Measurements from ENCODE around the gene IKZF1.
A peak's percentile ranks its signal among the peaks of the same experiment; 100 is the strongest.

IKZF1 gene

GRCh38 chr7:50367570-50367969 is 63.1 kb downstream of the IKZF1 start:
- FAIRE-seq (peak; percentile 45), DNase-seq (ENCODE audit: insufficient read length, low spot score) (no peak)

- DNase-seq (ENCODE audit: insufficient read length, low spot score) (no peak), FAIRE-seq (peak; percentile 81)
These were observed 63.9 kb downstream of the IKZF1 start for GRCh38 chr7:50368366-50368765.

GRCh38 chr7:50369143-50370026 is 64.9 kb downstream of the IKZF1 start:
- DNase-seq (ENCODE audit: insufficient read length, low spot score), result peak; percentile 22
- peak; percentile 78 for FAIRE-seq

GRCh38 chr7:50370884-50371283 is 66.4 kb downstream of the IKZF1 start:
- no peak for DNase-seq (ENCODE audit: insufficient read length, low spot score)
- FAIRE-seq, result no peak

GRCh38 chr7:50371551-50372021 is 67.1 kb downstream of the IKZF1 start:
- FAIRE-seq, result no peak
- no peak for DNase-seq (ENCODE audit: insufficient read length, low spot score)

GRCh38 chr7:50372923-50373322 is 68.4 kb downstream of the IKZF1 start:
- FAIRE-seq, result no peak

GRCh38 chr7:50376056-50376820 is 71.7 kb downstream of the IKZF1 start:
- no peak for DNase-seq (ENCODE audit: insufficient read length, low spot score)
- FAIRE-seq, result no peak

More at GRCh38 chr7:50372923-50373322, 68.4 kb downstream of the IKZF1 start:
- DNase-seq (ENCODE audit: insufficient read length, low spot score), result no peak

- no peak for FAIRE-seq
- no peak for DNase-seq (ENCODE audit: insufficient read length, low spot score)
These were observed 72.8 kb downstream of the IKZF1 start for GRCh38 chr7:50377356-50377755.

GRCh38 chr7:50379082-50379481 is 74.6 kb downstream of the IKZF1 start:
- DNase-seq (ENCODE audit: insufficient read length, low spot score) (no peak), FAIRE-seq (no peak)

- no peak for DNase-seq (ENCODE audit: insufficient read length, low spot score)
- FAIRE-seq, result no peak
These were observed 75.0 kb downstream of the IKZF1 start for GRCh38 chr7:50379539-50379938.

- no peak for FAIRE-seq
- no peak for DNase-seq (ENCODE audit: insufficient read length, low spot score)
These were observed 77.9 kb downstream of the IKZF1 start for GRCh38 chr7:50382455-50382854.

- DNase-seq (ENCODE audit: insufficient read length, low spot score) (no peak), FAIRE-seq (no peak)
These were observed 82.8 kb downstream of the IKZF1 start for GRCh38 chr7:50387351-50387750.

- no peak for FAIRE-seq
- no peak for DNase-seq (ENCODE audit: insufficient read length, low spot score)
These were observed 85.4 kb downstream of the IKZF1 start for GRCh38 chr7:50389961-50390360.

GRCh38 chr7:50391386-50391785 is 86.9 kb downstream of the IKZF1 start:
- DNase-seq (ENCODE audit: insufficient read length, low spot score) (no peak), FAIRE-seq (no peak)

- no peak for FAIRE-seq
- DNase-seq (ENCODE audit: insufficient read length, low spot score), result no peak
These were observed 88.6 kb downstream of the IKZF1 start for GRCh38 chr7:50393076-50393475.

GRCh38 chr7:50393547-50394252 is 89.2 kb downstream of the IKZF1 start:
- peak; percentile 66 for FAIRE-seq
- DNase-seq (ENCODE audit: insufficient read length, low spot score), result no peak

- no peak for FAIRE-seq
- DNase-seq (ENCODE audit: insufficient read length, low spot score), result no peak
These were observed 89.8 kb downstream of the IKZF1 start for GRCh38 chr7:50394315-50394714.

GRCh38 chr7:50396856-50397255 is 92.3 kb downstream of the IKZF1 start:
- no peak for FAIRE-seq
- DNase-seq (ENCODE audit: insufficient read length, low spot score), result no peak

GRCh38 chr7:50397320-50397970 is 92.9 kb downstream of the IKZF1 start:
- DNase-seq (ENCODE audit: insufficient read length, low spot score) (peak; percentile 37), FAIRE-seq (peak; percentile 89)

- no peak for DNase-seq (ENCODE audit: insufficient read length, low spot score)
- peak; percentile 42 for FAIRE-seq
These were observed 93.4 kb downstream of the IKZF1 start for GRCh38 chr7:50397971-50398324.

- DNase-seq (ENCODE audit: insufficient read length, low spot score) (no peak), FAIRE-seq (no peak)
These were observed 94.7 kb downstream of the IKZF1 start for GRCh38 chr7:50399206-50399605.

All from GM19239 (cell line).